NCI-H2196 (cell line): ENCODE results near the gene ZFP92.
"Not testable (repeated sequence)": the region's sequence is repeated elsewhere in the genome, so short reads cannot be mapped to it uniquely, and the experiment has no call there.

Experiments used
- DNase-seq: peaks from one replicate; lab custom pipeline; 2025; ENCODE audit not compliant: unreplicated experiment; lab: John Stamatoyannopoulos, UW

ZFP92 gene

DNA sequence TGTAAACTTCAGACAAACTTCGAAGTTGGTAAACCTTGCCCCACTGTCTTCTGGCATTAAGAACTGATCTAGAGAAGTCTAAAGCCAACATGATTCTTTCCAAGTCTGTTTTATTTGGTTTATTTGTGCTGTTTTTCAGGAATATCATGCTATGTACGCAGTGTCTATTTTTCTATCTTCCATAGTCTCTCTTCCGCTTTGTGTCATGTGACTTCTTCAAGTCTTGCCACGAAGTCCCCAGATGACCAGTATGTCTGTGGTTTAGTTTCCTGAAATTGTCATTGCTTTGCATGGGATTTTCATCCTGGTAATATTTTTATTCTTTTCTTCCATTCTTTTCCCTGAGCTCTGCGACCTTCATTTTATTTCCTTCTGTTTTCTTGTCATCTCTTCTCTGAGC is 25.2 kb upstream of the ZFP92 start:
- no peak for DNase-seq

DNA sequence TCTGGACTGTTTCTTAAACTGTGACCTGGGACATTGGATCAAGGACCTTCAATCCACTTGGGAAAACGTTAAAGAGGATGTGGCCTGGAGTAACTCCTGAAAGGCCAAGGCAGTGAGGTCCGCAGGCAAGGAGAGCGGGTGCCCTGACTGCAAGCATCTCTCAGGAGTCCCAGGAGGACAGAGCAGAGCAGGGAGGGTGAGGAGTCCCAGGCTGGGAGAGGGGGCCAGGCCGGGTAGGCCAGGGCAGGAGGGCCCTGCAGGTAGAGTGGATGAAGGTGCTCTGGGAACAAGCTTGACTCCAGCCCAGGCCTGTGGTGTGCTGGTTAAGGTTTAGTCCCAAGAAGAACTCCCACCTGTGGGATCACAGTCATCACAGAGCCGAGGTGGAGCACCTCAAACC is 23.9 kb upstream of the ZFP92 start:
- no peak for DNase-seq

DNA sequence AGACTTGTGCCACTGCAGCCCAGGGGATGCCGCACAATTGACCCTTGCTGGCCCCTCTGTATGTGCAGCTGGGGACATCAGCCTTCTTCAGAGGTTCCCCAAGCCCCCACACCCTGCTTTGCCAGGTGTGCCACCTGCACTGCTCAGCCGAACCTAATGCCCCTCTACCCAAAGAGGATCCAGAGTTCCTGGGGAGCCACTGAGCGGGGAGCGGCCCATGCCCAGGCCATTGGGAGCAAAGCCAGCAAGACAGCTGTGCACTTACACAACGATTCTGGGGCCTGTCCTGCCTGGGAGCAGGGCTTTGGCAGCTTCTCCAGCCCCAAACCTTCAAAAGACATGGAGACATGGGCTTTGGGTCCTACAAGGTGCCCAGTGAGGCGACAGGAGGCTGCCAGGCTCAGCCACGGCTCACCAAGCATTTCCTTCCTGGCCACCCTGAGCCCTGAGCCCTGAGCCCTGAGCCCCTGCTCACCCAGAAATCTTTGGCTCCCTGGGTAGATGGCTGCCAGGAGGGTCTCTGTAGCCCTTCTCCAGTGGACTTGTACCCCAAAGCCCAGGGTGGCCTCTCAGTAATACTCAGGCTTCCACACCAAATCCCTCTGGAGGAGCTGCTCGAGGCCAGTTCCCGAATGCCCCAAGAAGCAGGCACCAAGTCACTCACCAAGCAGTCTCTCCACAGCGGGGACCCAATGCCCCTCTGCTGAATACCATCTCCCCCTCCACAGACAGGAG is 23.1 kb upstream of the ZFP92 start:
- no peak for DNase-seq

DNA sequence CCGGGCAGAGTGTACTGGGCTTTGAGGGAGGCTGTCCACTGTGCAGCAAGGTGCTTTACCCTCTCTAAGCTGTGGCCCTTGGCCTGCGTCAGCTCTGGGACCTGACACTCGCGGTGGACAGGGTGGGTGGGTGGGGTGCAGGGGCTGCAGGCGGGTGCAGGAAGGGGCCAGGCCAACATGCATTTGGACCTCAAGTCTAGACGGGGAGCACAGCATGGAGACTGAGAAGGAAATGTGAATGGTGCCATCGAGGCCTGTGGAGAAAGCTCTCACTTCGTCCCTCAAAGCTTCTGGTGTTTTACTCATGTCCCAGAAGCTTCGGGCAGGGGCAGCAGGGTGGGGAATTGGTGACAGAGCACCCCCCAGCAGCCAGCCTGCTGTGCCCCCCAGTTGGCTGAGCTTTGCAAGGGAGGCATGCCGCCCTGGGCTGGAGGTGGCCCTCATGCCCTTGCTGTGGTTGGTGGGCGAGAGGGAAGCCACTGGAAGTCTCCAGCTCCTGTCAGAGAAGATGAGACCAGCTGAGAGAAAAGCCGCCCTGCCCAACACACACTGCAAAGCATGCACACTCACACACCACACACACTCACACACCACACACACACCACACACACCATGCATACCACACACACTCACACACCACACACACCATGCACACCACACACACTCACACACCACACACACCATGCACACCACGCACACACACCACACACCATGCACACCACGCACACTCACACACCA is 22.4 kb upstream of the ZFP92 start:
- no peak for DNase-seq

DNA sequence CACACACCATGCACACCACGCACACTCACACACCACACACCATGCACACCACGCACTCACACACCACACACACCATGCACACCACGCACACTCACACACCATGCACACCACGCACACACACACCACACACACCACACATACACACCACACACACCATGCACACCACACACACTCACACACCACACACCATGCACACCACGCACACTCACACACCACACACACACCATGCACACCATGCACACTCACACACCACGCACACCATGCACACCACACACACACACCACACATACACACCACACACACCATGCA is 21.9 kb upstream of the ZFP92 start:
- DNase-seq, result not testable (repeated sequence)

DNA sequence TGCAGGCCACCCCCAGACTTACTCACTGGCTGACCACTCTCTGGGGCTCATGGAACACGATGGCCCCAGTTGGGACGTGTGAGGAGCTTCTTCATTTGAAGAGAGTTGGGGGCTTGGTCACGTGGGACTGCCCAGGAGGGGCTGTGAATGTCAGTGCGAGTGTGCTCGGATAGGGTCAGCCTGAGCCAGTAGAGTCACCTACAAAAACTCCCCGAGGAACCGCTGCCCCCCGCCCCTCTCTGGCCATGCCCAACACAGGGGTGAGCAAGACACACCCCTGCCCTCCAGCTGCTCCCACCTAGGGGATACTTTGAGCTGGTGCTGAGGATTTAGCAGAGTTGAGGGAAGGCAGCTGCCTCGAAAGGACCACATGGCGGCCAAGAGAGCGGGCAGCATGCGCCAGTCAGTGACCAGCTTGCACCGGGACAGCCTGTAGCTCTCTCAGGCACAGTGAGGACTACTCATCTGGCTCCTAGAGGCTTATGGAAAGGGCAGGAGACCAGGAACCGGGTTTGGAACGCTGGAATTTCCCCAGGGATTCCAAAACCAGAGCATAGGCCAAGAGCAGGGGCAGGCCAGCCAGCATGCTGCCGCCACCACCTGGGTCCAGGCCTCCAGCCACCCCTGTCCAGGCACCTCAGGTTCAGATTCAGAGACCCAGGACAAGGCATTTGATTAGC is 18.5 kb upstream of the ZFP92 start:
- no peak for DNase-seq

DNA sequence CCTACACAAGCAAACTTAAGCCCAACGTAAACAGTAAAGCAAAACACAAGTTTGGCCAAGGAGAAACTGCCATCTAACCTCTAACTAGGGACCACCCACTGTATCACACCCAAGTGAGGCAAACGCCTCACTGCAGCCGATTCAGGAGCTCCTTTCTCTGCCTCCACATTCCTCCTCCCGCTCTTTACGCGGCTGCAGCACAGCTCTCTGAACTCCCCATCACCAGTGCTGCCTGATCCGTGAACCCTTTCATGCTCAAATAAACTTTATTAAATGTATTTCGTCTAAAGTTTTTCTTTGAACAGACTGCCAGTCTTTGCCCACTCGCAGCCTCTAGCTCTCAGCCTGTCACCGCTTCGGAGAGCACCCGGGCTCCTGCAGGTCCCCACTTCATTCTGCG is 16.7 kb upstream of the ZFP92 start:
- no peak for DNase-seq

DNA sequence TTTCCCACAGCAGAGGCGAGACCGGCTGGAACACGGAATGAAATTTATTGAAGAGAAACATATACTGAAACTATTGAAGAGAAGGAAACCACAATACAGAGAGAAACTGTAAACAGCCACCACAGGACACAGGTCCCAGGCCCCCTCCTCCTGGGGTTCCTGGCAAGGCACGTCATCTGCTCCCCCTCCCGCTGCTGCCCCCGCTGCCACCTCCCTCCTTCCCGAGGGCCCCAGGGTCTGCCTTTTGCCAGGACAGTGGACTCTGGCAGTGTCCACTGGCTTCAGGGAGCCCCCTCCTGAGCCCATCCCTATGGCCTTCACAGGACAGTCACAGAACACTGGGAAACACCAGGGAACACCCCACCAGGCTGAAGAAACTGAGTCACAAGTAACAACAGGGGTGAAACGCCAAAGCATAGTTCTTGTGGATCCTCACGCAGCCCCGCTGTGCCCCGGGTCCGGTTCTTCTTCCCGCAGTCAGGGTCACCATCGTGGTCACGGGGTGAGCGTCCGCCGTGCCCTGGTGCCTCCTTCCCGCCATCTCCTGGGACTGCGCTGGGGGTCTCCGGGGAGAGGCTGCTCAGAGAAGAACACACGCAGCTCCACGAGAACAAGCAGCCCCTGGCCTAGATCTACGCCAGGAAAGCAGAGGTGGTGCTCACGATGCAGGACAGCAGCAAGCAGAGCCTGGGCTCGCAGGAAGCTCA is 15.5 kb upstream of the ZFP92 start:
- DNase-seq, result no peak

DNA sequence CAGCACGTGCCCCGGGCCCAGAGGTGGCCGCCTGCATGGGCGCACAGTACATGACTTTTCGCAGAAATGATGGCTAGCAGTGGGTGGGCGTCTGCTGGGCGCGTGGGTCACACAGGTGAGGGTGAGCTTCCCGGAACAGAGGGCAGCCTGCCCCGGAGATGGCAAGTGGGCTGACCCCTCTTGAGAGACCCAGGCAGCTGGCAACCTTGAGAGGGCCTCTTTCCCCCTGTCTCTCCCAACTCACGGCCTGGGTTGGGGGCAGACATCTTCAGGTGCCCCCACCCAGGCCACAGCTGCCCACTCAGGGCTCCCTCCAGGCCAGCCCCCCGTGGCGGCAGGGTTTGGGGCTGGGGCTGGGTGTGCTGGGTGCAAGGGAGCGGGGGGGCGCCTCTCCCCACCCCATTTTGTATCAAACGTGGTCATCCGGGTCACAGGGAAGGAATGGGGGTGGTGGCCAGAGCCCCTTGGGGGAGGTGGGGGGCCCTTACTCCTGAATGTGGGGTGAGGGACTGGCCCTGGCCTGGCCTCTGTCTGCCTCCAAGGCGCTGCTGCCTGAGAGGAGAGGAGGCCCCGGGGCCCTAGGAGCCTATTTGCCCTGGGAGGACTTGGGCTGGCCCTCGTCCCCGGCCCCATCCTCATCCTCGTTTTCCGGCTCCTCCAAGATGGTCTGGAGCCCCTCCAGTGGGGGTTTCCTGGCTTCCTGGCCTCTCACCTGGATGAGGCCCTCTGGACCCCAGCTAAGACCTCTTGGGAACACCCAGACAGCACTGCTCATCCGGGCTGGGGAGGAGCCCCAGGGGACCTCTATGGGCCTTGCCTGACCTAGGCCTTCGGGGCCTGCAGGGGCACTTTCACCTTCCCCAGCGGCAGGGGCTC is 14.7 kb upstream of the ZFP92 start:
- no peak for DNase-seq

DNA sequence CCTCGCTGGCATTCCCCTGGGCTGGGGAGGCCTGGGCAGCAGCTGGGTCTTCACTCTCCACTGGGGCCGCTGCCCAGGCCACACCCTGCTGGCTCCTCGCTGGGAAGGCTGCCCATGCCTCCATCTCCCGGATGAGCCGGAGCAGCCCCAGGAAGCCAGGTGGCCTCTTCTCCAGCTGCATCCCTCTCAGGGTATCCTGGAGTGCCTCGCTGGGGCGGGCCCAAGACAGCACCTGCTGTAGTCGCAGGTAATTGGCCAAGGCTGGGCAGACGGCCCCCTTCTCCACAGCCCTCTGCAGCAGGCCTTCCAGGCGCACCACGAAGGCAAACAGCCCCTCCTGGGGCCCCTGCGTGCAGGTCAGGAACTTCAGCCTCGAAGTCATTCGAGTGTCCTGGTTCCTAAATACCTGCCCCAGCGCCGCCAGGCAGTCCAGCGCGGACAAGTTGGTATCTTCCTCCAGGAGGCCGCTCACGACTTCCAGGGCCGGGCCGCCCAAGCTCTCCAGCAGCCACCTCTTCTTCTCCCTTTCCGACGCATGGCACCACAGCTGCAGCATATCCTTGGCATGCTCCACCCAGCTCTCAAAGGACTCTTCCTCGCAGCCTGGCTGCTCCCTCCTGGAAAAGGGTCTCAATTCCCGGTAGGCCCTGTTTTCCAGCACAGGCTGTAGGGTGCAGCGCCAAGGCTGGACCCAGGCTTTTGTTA is 13.9 kb upstream of the ZFP92 start:
- DNase-seq, result peak; percentile 41

DNA sequence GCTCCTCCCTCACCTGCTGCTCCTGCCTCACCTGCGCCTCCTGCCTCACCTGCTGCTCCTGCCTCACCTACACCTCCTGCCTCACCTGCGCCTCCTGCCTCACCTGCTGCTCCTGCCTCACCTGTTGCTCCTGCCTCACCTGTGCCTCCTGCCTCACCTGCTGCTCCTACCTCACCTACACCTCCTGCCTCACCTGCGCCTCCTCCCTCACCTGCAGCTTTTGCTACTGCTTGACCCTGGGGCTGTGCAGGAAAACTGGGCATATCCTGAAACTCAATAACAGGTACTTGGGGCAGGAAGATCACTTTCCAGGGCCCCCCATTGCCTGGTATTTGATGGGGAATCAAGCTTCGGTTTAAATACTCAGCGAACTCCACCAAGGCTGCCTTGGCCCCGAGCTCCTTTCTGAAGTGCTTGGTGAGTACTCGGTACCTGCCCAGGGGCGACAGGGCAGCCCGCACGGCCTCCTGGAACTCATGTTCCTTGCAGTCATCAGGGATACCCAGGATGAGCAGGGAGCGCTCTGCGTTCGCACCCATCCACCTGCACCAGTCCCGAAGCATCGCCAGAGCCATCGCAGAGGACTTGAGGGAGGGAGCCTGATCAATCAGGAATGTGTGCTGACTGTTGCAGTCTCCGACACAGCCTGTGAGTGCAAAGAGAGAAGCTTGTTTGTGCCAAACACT is 12.9 kb upstream of the ZFP92 start:
- no peak for DNase-seq

DNA sequence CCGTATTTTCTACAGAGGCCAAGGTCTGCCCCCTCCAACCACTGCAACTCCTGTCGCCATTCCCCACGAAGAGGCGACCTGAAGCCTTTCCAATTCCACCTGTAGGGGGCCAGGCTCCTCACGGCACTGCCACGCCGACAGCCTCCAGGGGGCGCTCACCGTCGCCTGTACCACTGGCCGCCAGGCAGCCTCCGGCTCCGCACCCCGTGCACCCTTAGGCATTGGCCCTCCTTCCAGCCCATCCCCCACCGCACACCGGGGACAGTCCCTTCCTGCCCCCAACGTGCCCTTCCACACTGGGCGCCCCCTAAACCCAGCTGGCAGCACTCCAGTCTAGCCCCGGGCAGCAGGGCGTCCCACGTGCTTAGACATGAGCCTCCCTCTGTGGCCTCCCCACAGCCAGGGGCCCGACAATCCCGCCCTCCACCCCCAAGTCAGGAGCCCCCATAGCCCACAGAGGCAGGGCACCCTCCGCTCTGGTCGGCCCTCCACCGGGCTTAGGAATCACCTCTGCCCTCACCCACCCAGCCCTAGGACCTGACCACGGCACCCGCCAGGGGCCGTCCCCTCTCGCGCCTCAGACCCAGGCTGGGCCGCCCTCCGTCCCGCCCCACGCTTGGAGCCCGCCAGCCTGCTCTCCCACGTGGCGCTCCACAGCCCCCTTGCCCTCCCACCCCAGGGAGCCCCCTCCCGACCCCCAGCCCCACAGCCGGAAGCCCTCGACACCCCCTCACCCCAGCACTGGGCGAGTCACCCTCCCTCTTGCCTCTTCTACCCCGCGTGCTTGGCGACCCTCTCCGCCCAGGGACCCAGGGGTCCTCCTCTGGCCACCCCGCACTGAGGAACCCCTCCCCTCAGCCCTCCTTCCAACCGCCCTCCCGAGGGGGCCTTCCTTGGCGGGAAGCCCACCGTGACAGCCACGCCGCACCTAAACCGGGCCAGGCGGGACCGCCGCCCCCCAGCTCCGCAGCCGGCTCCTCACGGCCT is 10.8 kb upstream of the ZFP92 start:
- no peak for DNase-seq

DNA sequence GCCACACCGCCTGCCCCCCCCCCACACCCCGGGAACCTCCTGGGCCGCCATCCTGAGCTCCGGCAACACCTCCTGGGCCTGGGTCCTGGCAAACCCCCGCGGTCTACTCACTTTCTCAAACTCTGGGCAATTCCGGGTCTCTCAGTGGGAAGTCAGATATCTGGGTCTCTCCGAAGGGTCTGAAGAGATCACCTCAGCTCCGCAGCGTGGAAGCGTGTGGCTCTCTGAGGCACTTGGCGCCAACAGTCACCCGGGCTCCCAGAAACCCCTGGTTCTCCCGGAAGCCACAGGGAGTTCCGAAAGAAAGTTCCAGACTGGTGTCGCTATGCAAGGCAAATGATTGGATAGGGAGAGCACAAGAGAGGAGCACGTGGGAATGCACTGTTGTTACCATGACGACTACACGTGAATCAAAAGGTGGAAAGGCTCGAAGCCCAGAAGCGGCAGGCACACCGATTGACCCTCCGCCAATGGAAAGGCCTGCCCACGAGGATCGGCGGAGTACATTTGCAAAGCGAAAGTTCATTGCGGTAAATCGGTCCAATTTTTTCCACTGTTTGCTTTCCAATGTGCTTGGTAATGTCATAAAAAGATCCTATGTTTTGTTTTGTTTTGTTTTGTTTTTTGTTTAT is 10.0 kb upstream of the ZFP92 start, which contains the start of gene PNMA6E:
PNMA6E (minus strand) TSS at position 218 of the 632 bp plus-strand sequence. CDS start 2,501 bp downstream, outside the sequence.
- DNase-seq, result no peak

DNA sequence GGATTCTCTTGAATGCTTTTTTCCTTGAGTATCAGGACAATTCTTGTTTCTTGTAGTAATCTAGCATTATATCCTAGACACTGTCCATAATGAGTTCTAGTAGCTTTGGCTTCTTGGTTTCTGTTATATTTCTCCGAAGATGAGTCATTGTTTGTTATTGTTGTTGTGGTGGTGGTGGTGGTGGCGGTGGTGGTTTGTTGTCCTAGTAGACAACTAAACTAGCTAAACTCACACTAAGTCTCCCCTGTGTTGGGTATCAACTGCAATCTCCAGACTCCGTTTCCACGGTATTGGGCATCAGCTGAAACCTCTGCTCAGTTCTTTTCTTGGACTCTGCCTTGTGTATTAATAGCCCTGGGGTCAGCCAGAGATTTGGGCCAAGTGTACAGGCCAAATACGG is 6.9 kb upstream of the ZFP92 start:
- not testable (repeated sequence) for DNase-seq

DNA sequence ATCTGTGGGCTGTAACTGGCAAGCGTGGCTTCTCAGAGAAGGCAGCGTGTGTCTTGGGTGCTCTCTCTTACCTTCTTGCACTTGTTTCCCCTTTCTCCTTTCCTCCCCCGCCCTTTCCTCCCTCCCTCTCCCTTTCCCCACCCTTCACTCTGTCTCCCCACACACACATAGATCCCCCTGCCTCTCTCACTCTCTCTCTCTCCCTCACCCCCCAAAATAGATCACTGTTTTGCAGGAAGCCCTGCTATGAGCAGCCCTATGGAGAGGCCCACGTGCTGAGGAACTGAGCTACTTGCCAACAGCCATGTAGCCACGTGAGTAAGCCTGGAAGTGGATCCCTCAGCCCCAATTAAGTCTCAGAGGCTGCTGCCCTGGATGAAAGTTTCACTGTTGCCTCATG is 5.8 kb upstream of the ZFP92 start:
- DNase-seq, result no peak

DNA sequence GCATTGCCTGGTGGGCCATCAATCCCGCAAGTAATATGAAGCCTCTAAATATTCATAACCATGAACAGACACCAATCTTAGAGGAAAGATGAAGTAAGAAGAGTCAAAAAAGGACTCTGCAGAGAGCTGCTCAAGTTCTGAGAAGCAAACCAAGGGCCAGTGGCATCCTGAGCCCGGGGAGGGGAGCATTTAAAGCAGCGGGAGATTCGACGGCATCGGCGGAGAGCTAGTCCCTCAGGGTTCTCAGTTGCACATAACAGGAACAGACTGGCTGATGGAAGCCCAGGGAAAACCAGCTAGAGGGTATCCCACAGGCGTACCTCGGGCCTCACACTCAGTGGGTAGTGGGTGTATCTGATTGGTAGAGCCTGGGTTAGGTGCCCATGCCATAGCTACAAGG is 5.3 kb upstream of the ZFP92 start:
- DNase-seq, result no peak

DNA sequence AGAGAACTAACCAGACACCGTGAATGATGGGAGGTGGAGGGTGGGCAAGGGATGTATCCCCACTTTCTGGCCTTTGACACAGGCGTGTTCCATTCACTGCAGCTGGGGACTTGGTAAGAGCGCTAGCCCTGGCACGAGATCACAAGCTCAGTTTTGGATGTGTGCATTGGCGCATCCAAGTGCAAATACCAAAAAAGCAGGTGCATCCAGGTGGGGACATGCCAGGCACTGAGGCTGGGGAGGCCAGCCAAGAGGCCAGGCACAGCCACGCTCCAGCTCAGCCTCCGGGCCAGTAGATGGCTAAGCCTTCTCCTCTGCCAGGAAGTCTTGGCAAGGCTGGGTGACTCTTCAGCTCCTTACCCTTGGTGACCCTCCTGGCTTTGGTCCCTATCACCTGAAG is 4.4 kb upstream of the ZFP92 start:
- DNase-seq, result peak; percentile 14

DNA sequence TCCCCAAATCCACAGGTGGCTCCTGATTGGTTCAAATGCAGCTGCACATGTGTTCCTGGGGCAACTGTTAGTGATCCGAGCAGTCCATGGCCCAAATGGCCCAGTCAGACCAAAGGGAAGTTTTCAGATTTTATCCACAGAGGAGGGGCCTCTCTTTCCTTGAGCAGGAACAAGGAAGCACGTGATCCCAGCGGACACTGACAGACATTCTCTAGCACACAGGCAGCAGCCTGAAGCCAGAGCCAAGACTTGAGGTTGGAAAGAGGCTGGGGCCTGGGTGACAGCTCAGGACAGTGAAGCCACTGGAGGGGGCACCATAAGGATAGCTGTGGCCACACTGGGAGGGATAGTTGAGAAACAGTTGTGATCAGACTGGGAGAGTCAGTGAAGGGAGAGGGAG is 3.5 kb upstream of the ZFP92 start:
- DNase-seq, result no peak
